M059J (cell line): Measurements from ENCODE around the gene SERAC1. TPM values are rescaled to one million over a fixed set of nuclear protein-coding genes. Genes with fewer than 3 reads are reported as not detected.
"Not testable (repeated sequence)": the region's sequence is repeated elsewhere in the genome, so short reads cannot be mapped to it uniquely, and the experiment has no call there.

Experiments
- DNase-seq: peaks from one replicate; pipeline ENCODE4 v3.0.0-alpha.2; 2012; ENCODE audit warnings: low read depth
- total RNA-seq: library from RNA; depleted of rRNA; stranded (reverse); fragments of >200 nt; shearing (Covaris generic); gene quantifications from 2 replicates; pipeline ENCODE4 v1.2.3, GENCODE V29; 2014; rRNA removed

The SERAC1 gene
- total RNA-seq: 11.4 and 14.8 TPM in 2 replicates

GRCh38 chr6:158168040-158168289, at the start of gene SERAC1:
Gene SERAC1 (minus strand): TSS chr6:158168262. CDS start chr6:158158363, 9,899 bp downstream.
- no peak for DNase-seq

GRCh38 chr6:158213925-158214674, 46.0 kb upstream of the SERAC1 start:
- peak; percentile 82 for DNase-seq

DNA sequence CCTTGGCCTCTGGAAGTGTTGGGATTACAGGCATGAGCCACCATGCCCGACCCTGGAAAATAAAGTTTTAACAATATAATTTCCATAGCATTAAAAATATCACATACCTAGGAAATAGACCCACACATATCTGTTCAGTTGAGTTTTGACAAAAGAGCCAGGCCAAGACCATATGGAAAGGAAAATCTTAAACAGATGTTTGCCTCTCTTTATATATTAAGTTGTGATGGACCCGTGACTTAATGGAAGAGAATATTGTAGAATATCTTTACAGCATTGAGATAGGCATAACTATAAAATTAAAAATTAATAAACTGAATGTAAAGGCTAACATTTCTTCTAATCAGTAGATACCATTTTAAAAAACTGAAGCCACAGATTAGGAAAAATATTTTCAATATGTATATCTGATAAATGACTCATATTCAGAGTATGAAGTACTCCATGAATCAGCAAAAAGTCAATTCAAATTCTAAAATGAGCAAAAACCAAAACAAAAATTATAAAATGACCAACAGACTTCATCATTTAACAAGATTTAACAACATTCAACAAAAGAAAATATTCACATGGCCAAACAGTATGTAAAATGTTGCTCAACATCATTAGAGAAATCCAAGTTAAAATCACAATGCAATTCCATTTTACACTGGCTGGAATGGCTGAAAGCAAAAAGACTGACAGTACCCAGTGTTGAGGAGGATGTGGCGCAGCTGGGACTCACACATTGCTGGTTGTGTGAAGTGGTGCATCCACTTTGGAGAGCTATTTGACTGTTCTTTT, 43.4 kb upstream of the SERAC1 start:
- peak; percentile 18 for DNase-seq

- not testable (repeated sequence) for DNase-seq
Measured at GRCh38 chr6:158209582-158210333, 41.7 kb upstream of the SERAC1 start.

GRCh38 chr6:158208226-158209030, 40.4 kb upstream of the SERAC1 start:
- not testable (repeated sequence) for DNase-seq

GRCh38 chr6:158207422-158207788, 39.3 kb upstream of the SERAC1 start:
- DNase-seq: peak; percentile 73

- no peak for DNase-seq
Measured at GRCh38 chr6:158206740-158207421, 38.8 kb upstream of the SERAC1 start.

DNA sequence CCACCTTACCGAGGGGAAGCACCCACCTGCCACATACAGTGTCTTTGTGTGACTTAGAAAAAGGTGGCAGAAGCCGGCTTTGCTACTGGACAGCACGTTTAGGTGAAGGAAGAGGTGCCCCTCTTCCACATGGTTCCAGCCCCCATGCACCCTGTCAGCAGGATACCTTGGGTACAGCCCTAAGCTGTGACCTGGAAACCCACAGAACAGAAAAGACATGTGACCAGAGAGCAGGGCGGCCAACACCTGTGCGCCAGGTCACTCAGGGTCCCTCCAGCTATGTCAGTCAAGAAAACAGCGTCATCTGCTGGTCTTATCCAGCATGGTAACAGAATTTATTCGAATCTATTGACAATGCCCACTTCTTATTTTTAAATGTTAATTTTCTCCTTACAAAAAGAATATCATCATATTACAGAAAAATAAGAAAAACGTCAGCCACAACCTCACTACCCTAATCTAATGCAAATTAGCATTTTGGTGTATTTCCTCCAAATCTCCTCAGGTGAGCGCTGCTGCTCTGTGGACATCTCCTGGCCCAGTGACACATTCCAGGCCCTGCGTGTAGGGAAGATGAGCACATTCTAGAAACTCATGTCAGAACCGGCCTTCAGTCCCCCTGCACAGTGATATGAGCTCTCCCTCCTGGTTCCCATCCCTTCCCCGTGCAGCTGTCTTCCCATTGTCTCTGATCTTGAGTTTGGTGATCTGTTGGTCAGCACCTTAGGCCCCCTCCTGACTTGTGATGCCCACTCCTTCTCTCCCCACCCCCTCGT, 37.3 kb upstream of the SERAC1 start:
- DNase-seq: peak; percentile 21

- no peak for DNase-seq
Measured at GRCh38 chr6:158198461-158198860, 30.4 kb upstream of the SERAC1 start.

GRCh38 chr6:158194487-158195280, 26.6 kb upstream of the SERAC1 start:
- DNase-seq: no peak

- no peak for DNase-seq
Measured at GRCh38 chr6:158191761-158192160, 23.7 kb upstream of the SERAC1 start.

- DNase-seq: no peak
Measured at GRCh38 chr6:158191032-158191431, 23.0 kb upstream of the SERAC1 start.

DNA sequence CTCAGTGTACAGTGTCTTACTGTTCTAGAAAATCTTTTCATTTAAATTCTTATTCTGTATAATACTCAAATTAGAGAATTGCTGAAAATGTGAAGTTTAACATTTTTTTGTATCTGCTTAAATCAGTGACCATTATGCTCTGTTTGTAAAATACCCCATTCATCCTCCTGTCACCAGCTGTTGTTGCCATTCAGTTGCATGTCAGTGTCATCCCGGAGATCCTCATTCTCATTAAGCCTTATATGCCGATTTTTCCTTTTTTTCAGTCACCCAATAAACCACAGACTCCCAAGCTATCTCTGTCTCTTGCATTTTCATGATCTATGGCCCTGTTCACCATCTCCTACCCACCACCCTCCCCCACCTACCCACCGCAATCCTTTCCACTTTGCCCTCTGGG, 20.5 kb upstream of the SERAC1 start:
- DNase-seq: no peak

DNA sequence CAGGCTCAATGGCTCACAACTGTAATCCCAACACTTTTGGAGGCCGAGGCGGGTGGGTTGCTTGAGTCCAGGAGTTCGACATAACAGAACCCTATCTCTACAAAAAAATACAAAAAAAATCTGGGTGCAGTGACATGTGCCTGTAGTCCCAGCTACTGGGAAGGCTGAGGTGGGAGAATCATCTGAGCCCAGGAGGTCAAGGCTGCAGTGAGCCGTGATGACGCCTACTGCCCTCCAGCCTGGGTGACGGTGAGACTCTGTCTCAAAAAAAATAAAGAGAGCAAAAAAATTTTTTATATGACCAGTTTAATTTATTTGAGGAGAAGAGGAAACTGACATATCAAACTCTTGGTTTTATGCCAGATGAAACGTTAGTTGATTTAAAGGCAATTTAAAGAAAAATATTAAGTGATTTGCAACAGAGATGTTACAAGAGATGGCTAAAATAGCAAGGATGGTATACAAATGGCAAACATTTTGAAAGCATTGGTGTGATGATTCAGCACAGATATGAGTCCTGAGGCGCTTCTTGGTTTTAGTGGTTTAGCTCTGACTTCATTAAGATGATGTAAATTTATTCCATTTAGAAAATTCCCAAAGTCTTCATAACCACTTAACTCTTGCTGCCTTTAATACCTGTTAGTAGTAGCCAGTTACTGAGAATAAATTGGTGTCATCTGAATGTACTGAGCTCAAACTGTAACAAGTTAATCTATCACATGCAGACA, 17.8 kb upstream of the SERAC1 start:
- DNase-seq: peak; percentile 97

- DNase-seq: peak; percentile 34
Measured at GRCh38 chr6:158184608-158185007, 16.5 kb upstream of the SERAC1 start.

DNA sequence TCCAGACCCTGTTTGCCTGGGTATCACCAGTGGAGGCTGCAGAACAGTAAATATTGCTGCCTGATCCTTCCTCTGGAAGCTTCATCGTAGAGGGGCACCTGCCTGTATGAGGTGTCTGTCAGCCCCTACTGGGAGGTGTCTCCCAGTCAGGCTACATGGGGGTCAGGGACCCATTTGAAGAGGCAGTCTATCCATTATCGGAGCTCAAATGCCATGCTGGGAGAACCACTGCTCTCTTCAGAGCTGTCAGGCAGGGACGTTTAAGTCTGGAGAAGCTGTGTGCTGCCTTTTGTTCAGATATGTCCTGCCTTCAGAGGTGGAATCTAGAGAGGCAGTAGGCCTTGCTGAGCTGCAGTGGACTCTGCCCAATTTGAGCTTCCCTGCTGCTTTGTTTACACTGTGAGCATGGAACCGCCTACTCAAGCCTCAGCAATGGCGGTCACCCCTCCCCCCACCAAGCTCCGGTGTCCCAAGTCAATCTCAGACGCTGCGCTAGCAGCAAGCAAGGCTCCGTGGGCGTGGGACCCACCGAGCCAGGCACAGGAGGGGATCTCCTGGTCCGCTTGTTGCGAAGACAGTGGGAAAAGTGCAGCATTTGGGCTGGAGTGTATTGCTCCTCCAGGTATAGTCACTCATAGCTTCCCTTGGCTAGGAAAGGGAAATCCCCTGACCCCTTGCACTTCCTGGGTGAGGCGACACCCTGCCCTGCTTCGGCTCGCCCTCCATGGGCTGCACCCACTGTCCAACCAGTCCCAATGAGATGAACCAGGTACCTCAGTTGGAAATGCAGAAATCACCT, 15.3 kb upstream of the SERAC1 start:
- DNase-seq: not testable (repeated sequence)

DNA sequence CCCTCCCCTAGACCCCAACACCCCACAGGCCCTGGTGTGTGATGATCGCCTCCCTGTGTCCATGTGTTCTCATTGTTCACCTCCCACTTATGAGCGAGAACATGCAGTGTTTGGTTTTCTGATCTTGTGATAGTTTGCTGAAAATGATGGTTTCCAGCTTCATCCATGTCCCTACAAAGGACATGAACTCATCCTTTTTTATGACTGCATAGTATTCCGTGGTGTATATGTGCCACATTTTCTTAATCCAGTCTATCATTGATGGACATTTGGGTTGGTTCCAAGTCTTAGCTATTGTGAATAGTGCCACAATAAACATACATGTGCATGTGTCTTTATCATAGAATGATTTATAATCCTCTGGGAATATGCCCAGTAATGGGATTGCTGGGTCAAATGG, 9.7 kb upstream of the SERAC1 start:
- not testable (repeated sequence) for DNase-seq

- no peak for DNase-seq
Measured at GRCh38 chr6:158175111-158175510, 7.0 kb upstream of the SERAC1 start.
